ENCODE data around the gene LYPLAL1. TPM values are rescaled to one million over a fixed set of nuclear protein-coding genes. Genes with fewer than 3 reads are reported as not detected.

LYPLAL1 gene
- total RNA-seq, 2 donors from 2014 or later: 27.6 to 35.7 TPM

GRCh38 chr1:219185486-219186117 lies 11.9 kb downstream of the LYPLAL1 start:
- peak overlapping the region; percentile 63 for H3K27ac Mint-ChIP-seq
- no peak overlapping the region for H3K4me3 Mint-ChIP-seq
- DNase-seq: no peak
- no peaks in the 10 kb centered on the region for H3K27me3 Mint-ChIP-seq (ENCODE audit: insufficient read depth)
- Histone ChIP-seq H3K27me3 (ENCODE audit: control insufficient read depth, insufficient read depth, low read length, poor library complexity, severe bottlenecking) (no peaks in the 10 kb centered on the region), H3K4me3 (ENCODE audit: low read length) (no peak overlapping the region), H3K4me1 (ENCODE audit: control insufficient read depth, insufficient read depth, low read length) (no peaks in the 10 kb centered on the region), H3K27ac (ENCODE audit: low read depth, low read length) (no peak overlapping the region), H3K9ac (ENCODE audit: extremely low read depth, low read length, poor library complexity, severe bottlenecking) (no peak overlapping the region), H3K9me3 (ENCODE audit: control insufficient read depth, low read length) (no peaks in the 10 kb centered on the region), H3K36me3 (ENCODE audit: control insufficient read depth, insufficient read depth, low read length) (peaks cover 5% of the 10 kb centered on the region)
- no peaks in the 10 kb centered on the region for H3K9me3 Mint-ChIP-seq
- H3K36me3 Mint-ChIP-seq (ENCODE audit: low read depth): peaks cover 8% of the 10 kb centered on the region
- peaks cover 10% of the 10 kb centered on the region for H3K4me1 Mint-ChIP-seq
- TF ChIP-seq, protein P1, sequence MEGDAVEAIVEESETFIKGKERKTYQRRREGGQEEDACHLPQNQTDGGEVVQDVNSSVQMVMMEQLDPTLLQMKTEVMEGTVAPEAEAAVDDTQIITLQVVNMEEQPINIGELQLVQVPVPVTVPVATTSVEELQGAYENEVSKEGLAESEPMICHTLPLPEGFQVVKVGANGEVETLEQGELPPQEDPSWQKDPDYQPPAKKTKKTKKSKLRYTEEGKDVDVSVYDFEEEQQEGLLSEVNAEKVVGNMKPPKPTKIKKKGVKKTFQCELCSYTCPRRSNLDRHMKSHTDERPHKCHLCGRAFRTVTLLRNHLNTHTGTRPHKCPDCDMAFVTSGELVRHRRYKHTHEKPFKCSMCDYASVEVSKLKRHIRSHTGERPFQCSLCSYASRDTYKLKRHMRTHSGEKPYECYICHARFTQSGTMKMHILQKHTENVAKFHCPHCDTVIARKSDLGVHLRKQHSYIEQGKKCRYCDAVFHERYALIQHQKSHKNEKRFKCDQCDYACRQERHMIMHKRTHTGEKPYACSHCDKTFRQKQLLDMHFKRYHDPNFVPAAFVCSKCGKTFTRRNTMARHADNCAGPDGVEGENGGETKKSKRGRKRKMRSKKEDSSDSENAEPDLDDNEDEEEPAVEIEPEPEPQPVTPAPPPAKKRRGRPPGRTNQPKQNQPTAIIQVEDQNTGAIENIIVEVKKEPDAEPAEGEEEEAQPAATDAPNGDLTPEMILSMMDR (conservative IDR thresholded peaks at IDR 0.05): no peak
- WGBS, 2 experiments (ENCODE audit: insufficient coverage in 1 of 2, insufficient read length in 1 of 2): 86 to 92% methylated on average over 1 to 3 of the region's 3 CpGs

GRCh38 chr1:219188331-219188803 lies 14.7 kb downstream of the LYPLAL1 start:
- no peaks in the 10 kb centered on the region for H3K9me3 ChIP-seq (ENCODE audit: control insufficient read depth, low read length)
- H3K9ac ChIP-seq (ENCODE audit: extremely low read depth, low read length, poor library complexity, severe bottlenecking): no peak overlapping the region
- TF ChIP-seq, protein P1 (conservative IDR thresholded peaks at IDR 0.05): no peak
- Mint-ChIP-seq H3K4me3 (no peak overlapping the region), H3K27me3 (ENCODE audit: insufficient read depth) (no peaks in the 10 kb centered on the region), H3K36me3 (ENCODE audit: low read depth) (peaks cover 6% of the 10 kb centered on the region), H3K9me3 (no peaks in the 10 kb centered on the region), H3K27ac (no peak overlapping the region), H3K4me1 (peaks cover 10% of the 10 kb centered on the region)
- no peaks in the 10 kb centered on the region for H3K36me3 ChIP-seq (ENCODE audit: control insufficient read depth, insufficient read depth, low read length)
- H3K4me3 ChIP-seq (ENCODE audit: low read length): no peak overlapping the region
- H3K4me1 ChIP-seq (ENCODE audit: control insufficient read depth, insufficient read depth, low read length): no peaks in the 10 kb centered on the region
- H3K27ac ChIP-seq (ENCODE audit: low read depth, low read length): no peak overlapping the region
- 93% methylated on average over 3 of the region's 3 CpGs; no CpG with 5 or more reads in 1 of the 2 experiments for WGBS, 2 experiments (ENCODE audit: insufficient coverage in 1 of 2, insufficient read length in 1 of 2)
- DNase-seq: no peak
- no peaks in the 10 kb centered on the region for H3K27me3 ChIP-seq (ENCODE audit: control insufficient read depth, insufficient read depth, low read length, poor library complexity, severe bottlenecking)

DNA sequence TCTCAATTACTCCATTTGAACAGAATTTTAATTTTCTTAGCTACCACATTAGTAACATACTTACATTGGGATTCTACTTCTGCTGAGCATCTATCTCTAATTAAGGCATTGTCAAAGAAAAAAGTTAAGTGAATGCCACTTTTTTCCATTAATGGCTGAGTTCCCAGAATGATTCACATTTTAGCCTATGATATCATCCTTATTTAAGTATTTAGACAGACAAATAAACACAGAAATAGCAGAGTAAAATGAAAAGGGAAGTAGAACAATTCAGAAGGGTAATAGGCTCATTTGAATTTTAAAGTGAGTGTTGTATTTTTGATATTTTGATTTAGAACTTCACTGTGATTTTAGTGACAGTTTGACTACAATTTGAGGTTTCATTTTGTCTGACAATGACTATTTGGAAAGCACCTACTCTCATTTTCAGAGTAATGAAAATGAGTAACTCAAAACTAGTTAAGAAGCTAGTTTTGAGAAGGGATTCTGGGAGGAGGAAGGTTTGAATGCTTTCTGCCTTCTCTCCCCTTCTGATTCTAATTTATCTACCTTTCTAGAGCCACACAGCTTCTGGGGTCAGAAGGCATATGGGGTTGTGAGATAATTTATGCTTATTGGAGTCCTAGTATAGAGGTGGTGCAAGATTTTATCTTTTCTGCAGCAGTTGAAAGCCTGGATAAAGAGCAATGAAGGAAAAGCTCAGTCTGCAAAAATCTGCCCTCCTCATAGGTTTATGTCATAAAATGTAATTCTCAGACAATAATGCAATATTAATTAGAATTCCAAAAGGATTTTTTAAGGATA lies 15.5 kb downstream of the LYPLAL1 start:
- Histone ChIP-seq H3K36me3 (ENCODE audit: control insufficient read depth, insufficient read depth, low read length) (no peaks in the 10 kb centered on the region), H3K9ac (ENCODE audit: extremely low read depth, low read length, poor library complexity, severe bottlenecking) (no peak overlapping the region), H3K27me3 (ENCODE audit: control insufficient read depth, insufficient read depth, low read length, poor library complexity, severe bottlenecking) (no peaks in the 10 kb centered on the region), H3K4me1 (ENCODE audit: control insufficient read depth, insufficient read depth, low read length) (no peaks in the 10 kb centered on the region), H3K9me3 (ENCODE audit: control insufficient read depth, low read length) (no peaks in the 10 kb centered on the region), H3K27ac (ENCODE audit: low read depth, low read length) (no peak overlapping the region), H3K4me3 (ENCODE audit: low read length) (no peak overlapping the region)
- H3K36me3 Mint-ChIP-seq (ENCODE audit: low read depth): peaks cover 6% of the 10 kb centered on the region
- peaks cover 10% of the 10 kb centered on the region for H3K4me1 Mint-ChIP-seq
- H3K27me3 Mint-ChIP-seq (ENCODE audit: insufficient read depth): no peaks in the 10 kb centered on the region
- no peak overlapping the region for H3K27ac Mint-ChIP-seq
- H3K9me3 Mint-ChIP-seq: no peaks in the 10 kb centered on the region
- TF ChIP-seq, protein P1 (conservative IDR thresholded peaks at IDR 0.05): no peak
- DNase-seq: no peak
- H3K4me3 Mint-ChIP-seq: no peak overlapping the region
